CD1c-positive myeloid dendritic cell (primary cell): ENCODE results near the gene CLASP1.
"Not testable (repeated sequence)": the region's sequence is repeated elsewhere in the genome, so short reads cannot be mapped to it uniquely, and the experiment has no call there.

Source experiments
- DNase-seq: peaks from one replicate; pipeline ENCODE4 v3.0.0-alpha.2; 2016; ENCODE audit errors: extremely low spot score

Gene CLASP1

GRCh38 chr2:121349721-121350401, 299.4 kb downstream of the CLASP1 start:
- DNase-seq, result no peak

- no peak for DNase-seq
Measured at GRCh38 chr2:121348128-121348740, 301.0 kb downstream of the CLASP1 start.

- no peak for DNase-seq
Measured at GRCh38 chr2:121346859-121347258, 302.4 kb downstream of the CLASP1 start.

- DNase-seq, result no peak
Measured at GRCh38 chr2:121346407-121346806, 302.9 kb downstream of the CLASP1 start.

GRCh38 chr2:121345887-121346286, 303.4 kb downstream of the CLASP1 start:
- no peak for DNase-seq

GRCh38 chr2:121345101-121345500, 304.2 kb downstream of the CLASP1 start:
- DNase-seq, result no peak

- DNase-seq, result not testable (repeated sequence)
Measured at GRCh38 chr2:121343828-121344399, 305.3 kb downstream of the CLASP1 start.

- DNase-seq, result no peak
Measured at GRCh38 chr2:121343191-121343590, 306.1 kb downstream of the CLASP1 start.

- DNase-seq, result no peak
Measured at GRCh38 chr2:121342751-121343150, 306.5 kb downstream of the CLASP1 start.

- DNase-seq, result no peak
Measured at GRCh38 chr2:121340926-121341325, 308.3 kb downstream of the CLASP1 start.

GRCh38 chr2:121338281-121338680, 311.0 kb downstream of the CLASP1 start:
- DNase-seq, result no peak

- DNase-seq, result no peak
Measured at GRCh38 chr2:121336528-121337294, 312.6 kb downstream of the CLASP1 start.

- DNase-seq, result no peak
Measured at GRCh38 chr2:121335294-121336290, 313.7 kb downstream of the CLASP1 start.

- DNase-seq, result no peak
Measured at GRCh38 chr2:121334581-121335293, 314.5 kb downstream of the CLASP1 start.

GRCh38 chr2:121333834-121334558, 315.3 kb downstream of the CLASP1 start:
- DNase-seq, result no peak

- no peak for DNase-seq
Measured at GRCh38 chr2:121333231-121333630, 316.0 kb downstream of the CLASP1 start.

- DNase-seq, result not testable (repeated sequence)
Measured at GRCh38 chr2:121331324-121331723, 317.9 kb downstream of the CLASP1 start.

GRCh38 chr2:121330921-121331320, 318.3 kb downstream of the CLASP1 start:
- DNase-seq, result no peak

- DNase-seq, result no peak
Measured at GRCh38 chr2:121329786-121330185, 319.5 kb downstream of the CLASP1 start.

- no peak for DNase-seq
Measured at GRCh38 chr2:121326628-121327027, 322.6 kb downstream of the CLASP1 start.
